Ecto neural progenitor cell (in vitro differentiated cells): ENCODE results near the gene MIDN.

Experiments
- DNase-seq: peaks from one replicate; pipeline ENCODE4 v3.0.0-alpha.2; 2018; ENCODE audit warnings: low spot score

MIDN gene

GRCh38 chr19:1259206-1259875 lies 11.0 kb downstream of the MIDN start:
- peak; percentile 81 for DNase-seq

GRCh38 chr19:1259876-1260748 lies 11.7 kb downstream of the MIDN start:
- peak; percentile 69 for DNase-seq

- peak; percentile 97 for DNase-seq
These were observed 12.6 kb downstream of the MIDN start for GRCh38 chr19:1260749-1261537.

GRCh38 chr19:1261538-1261797 lies 13.1 kb downstream of the MIDN start:
- peak; percentile 71 for DNase-seq

- no peak for DNase-seq
These were observed 13.6 kb downstream of the MIDN start for GRCh38 chr19:1261798-1262622.

GRCh38 chr19:1262623-1263123 lies 14.3 kb downstream of the MIDN start:
- DNase-seq: peak; percentile 77

GRCh38 chr19:1263188-1263587 lies 14.8 kb downstream of the MIDN start:
- no peak for DNase-seq

- peak; percentile 86 for DNase-seq
These were observed 16.6 kb downstream of the MIDN start for GRCh38 chr19:1264801-1265614.

- peak; percentile 72 for DNase-seq
These were observed 17.3 kb downstream of the MIDN start for GRCh38 chr19:1265615-1266128.

- DNase-seq: peak; percentile 90
These were observed 17.9 kb downstream of the MIDN start for GRCh38 chr19:1266129-1266915.

- DNase-seq: peak; percentile 92
These were observed 18.6 kb downstream of the MIDN start for GRCh38 chr19:1266916-1267476.

- DNase-seq: no peak
These were observed 19.3 kb downstream of the MIDN start for GRCh38 chr19:1267477-1268225.

GRCh38 chr19:1268226-1269064 lies 20.1 kb downstream of the MIDN start:
- no peak for DNase-seq

GRCh38 chr19:1269065-1269477 lies 20.7 kb downstream of the MIDN start, which contains the start of gene CIRBP:
Gene CIRBP, plus strand, starts transcription at chr19:1269332. Its CDS starts 1,602 bp downstream, at chr19:1270934.
- peak; percentile 99 for DNase-seq

- DNase-seq: peak; percentile 89
These were observed 21.3 kb downstream of the MIDN start for GRCh38 chr19:1269478-1270212.

GRCh38 chr19:1270213-1270853 lies 21.9 kb downstream of the MIDN start:
- no peak for DNase-seq
